CD8-positive, alpha-beta memory T cell (primary cell): ENCODE results near the gene TMEM232. TPM values are rescaled to one million over a fixed set of nuclear protein-coding genes. Genes with fewer than 3 reads are reported as not detected.

Experiments
- CTCF ChIA-PET: fragments of 350-600 bp; sonication (Branson Sonifier 250); formaldehyde crosslinking; loops from one replicate; lab custom pipeline; 2021; ENCODE audit warnings: antibody characterized with exemption; lab: Charles Lee
- POLR2A ChIA-PET: fragments of 350-600 bp; sonication (Branson Sonifier 250); formaldehyde crosslinking; loops from one replicate; lab custom pipeline; 2021; ENCODE audit warnings: antibody characterized with exemption; lab: Charles Lee
- DNase-seq, 5 donors: peaks; one replicate each; pipeline versions ENCODE4 v3.0.0 to v3.0.0-alpha.2; 2020 to 2022; ENCODE audit warnings: mixed read lengths in 1 of 5
- H3K27ac ChIP-seq: one replicate; pipeline ENCODE4 v1.7.0; 2013; ENCODE audit warnings: low read depth, mild to moderate bottlenecking, low read length, moderate library complexity
- H3K27me3 ChIP-seq: 2 replicates; pipeline ENCODE4 v1.7.0; 2013; ENCODE audit warnings: low read length, mild to moderate bottlenecking; ENCODE audit not compliant: insufficient read depth, poor library complexity, severe bottlenecking
- H3K36me3 ChIP-seq: 2 replicates; pipeline ENCODE4 v1.7.0; 2013; ENCODE audit warnings: mild to moderate bottlenecking, low read length, moderate library complexity; ENCODE audit not compliant: insufficient read depth
- H3K4me1 ChIP-seq: 2 replicates; pipeline ENCODE4 v1.7.0; 2013; ENCODE audit warnings: mild to moderate bottlenecking, low read length, moderate library complexity; ENCODE audit not compliant: insufficient read depth
- H3K4me3 ChIP-seq: 2 replicates; pipeline ENCODE4 v1.7.0; 2013; ENCODE audit warnings: mild to moderate bottlenecking, low read length
- H3K9me3 ChIP-seq: 2 replicates; pipeline ENCODE4 v1.7.0; 2013; ENCODE audit warnings: mild to moderate bottlenecking, low read length
- H3K27ac Mint-ChIP-seq, 8 donors: one replicate each; pipeline ENCODE4 v1.8.0; 2020 to 2021; ENCODE audit warnings: mixed read lengths in 8 of 8, mild to moderate bottlenecking in 6 of 8, inconsistent platforms in 3 of 8, moderate library complexity in 3 of 8
- H3K27me3 Mint-ChIP-seq, 2 donors: one replicate each; pipeline ENCODE4 v1.8.0; 2020 to 2021; ENCODE audit warnings: mixed read lengths in 2 of 2, mild to moderate bottlenecking in 1 of 2, moderate library complexity in 1 of 2
- H3K36me3 Mint-ChIP-seq, 3 donors: one replicate each; pipeline ENCODE4 v1.8.0; 2020 to 2021; ENCODE audit warnings: mixed read lengths in 3 of 3, inconsistent platforms in 1 of 3, mild to moderate bottlenecking in 1 of 3
- H3K4me1 Mint-ChIP-seq, 3 donors: one replicate each; pipeline ENCODE4 v1.8.0; 2020 to 2021; ENCODE audit warnings: mixed read lengths in 3 of 3, inconsistent platforms in 1 of 3, mild to moderate bottlenecking in 1 of 3
- H3K4me3 Mint-ChIP-seq, 7 donors: one replicate each; pipeline ENCODE4 v1.8.0; 2020 to 2021; ENCODE audit warnings: mixed read lengths in 7 of 7, mild to moderate bottlenecking in 6 of 7, moderate library complexity in 4 of 7, inconsistent platforms in 2 of 7
- H3K9me3 Mint-ChIP-seq, 5 donors: one replicate each; pipeline ENCODE4 v1.8.0; 2020 to 2022; ENCODE audit warnings: mixed read lengths in 5 of 5, mild to moderate bottlenecking in 3 of 5, moderate library complexity in 2 of 5, inconsistent platforms in 1 of 5
- polyA plus RNA-seq: library from polyadenylated mRNA; unstranded; fragments of 300-500 nt; fragmentation: Illumina TruSeq; gene quantifications from one replicate; pipeline ENCODE4 v1.2.3, GENCODE V29; 2021
- total RNA-seq, 2 experiments: library from RNA; stranded (reverse); gene quantifications; one replicate each; pipeline ENCODE4 v1.2.3, GENCODE V29; 2021

The TMEM232 gene
- total and polyA plus RNA-seq, 3 experiments from 2014 or later: 0.25 to 0.92 (median 0.38) TPM

DNA sequence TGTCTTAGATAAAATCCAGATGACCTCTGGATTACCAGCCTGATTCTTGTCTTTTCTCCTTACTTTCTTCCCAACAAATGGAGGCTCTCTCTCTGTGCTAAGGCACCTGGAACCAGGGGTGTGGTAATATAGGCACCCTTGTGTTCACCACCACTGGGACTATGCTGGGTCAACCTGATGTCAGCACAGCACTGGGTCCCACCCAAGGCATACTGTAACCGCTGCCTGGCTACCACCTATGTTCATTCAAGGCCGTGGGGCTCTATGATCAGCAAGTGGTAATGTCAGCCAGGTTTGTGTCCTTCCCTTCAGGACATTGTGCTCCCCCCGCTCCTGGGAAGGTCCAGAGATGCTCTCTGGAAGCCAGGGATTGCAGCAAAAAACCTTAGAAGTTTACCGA, 283.6 kb downstream of the TMEM232 start:
- no peak overlapping the region for H3K27ac ChIP-seq
- no peak for DNase-seq
- Mint-ChIP-seq H3K27me3 (peaks cover 2 to 6% of the 10 kb centered on the region in 2 donors), H3K36me3 (no peaks in the 10 kb centered on the region), H3K4me1 (no peaks in the 10 kb centered on the region), H3K27ac (no peak overlapping the region), H3K9me3 (peaks cover 0 to 4% (median 0%) of the 10 kb centered on the region in 5 donors), H3K4me3 (no peak overlapping the region)
- CTCF ChIA-PET: no interaction called here
- no peak overlapping the region for H3K4me3 ChIP-seq
- H3K36me3 ChIP-seq: no peaks in the 10 kb centered on the region
- no peaks in the 10 kb centered on the region for H3K4me1 ChIP-seq
- POLR2A ChIA-PET: no interaction called here
- H3K9me3 ChIP-seq: no peaks in the 10 kb centered on the region
- no peaks in the 10 kb centered on the region for H3K27me3 ChIP-seq

- Histone ChIP-seq H3K4me3 (no peak overlapping the region), H3K27me3 (no peaks in the 10 kb centered on the region), H3K9me3 (no peaks in the 10 kb centered on the region), H3K27ac (no peak overlapping the region), H3K4me1 (no peaks in the 10 kb centered on the region), H3K36me3 (no peaks in the 10 kb centered on the region)
- POLR2A ChIA-PET: no interaction called here
- Mint-ChIP-seq H3K36me3 (no peaks in the 10 kb centered on the region), H3K27me3 (peaks cover 2 to 12% of the 10 kb centered on the region in 2 donors), H3K4me1 (no peaks in the 10 kb centered on the region), H3K27ac (no peak overlapping the region), H3K4me3 (no peak overlapping the region), H3K9me3 (peaks cover 0 to 4% (median 0%) of the 10 kb centered on the region in 5 donors)
- CTCF ChIA-PET: no interaction called here
- no peak for DNase-seq
Measured at GRCh38 chr5:110441035-110441434, 285.4 kb downstream of the TMEM232 start.

DNA sequence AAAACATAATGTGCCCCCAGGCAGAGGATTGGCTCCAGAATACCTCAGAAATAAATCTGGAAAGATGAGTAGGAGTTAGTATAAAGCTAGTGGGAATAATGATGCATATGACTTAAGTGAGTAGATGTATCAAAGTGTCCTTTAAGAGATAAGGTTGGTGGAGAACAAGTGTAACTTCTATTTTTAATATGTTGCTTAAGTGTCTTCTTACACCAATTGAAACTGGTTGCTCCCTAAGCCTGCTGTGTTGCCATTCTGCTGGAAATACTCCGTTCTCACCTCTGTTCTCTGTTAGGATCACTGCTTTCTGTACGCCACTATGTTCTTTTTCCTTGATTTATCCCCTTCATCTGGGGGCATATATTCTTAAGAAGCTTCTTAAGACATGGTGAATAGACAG, 286.4 kb downstream of the TMEM232 start:
- H3K4me1 Mint-ChIP-seq: no peaks in the 10 kb centered on the region
- ChIA-PET POLR2A (no interaction called here), CTCF (no interaction called here)

GRCh38 chr5:110439296-110439695, 287.2 kb downstream of the TMEM232 start:
- ChIA-PET POLR2A (no interaction called here), CTCF (no interaction called here)
- no peak overlapping the region for H3K27ac Mint-ChIP-seq
- H3K27me3 ChIP-seq: no peaks in the 10 kb centered on the region
- DNase-seq: no peak
- no peak overlapping the region for H3K4me3 ChIP-seq
- no peaks in the 10 kb centered on the region for H3K36me3 Mint-ChIP-seq
- no peaks in the 10 kb centered on the region for H3K4me1 Mint-ChIP-seq
- H3K4me3 Mint-ChIP-seq: no peak overlapping the region
- H3K36me3 ChIP-seq: no peaks in the 10 kb centered on the region
- peaks cover 0 to 3% (median 0%) of the 10 kb centered on the region in 5 donors for H3K9me3 Mint-ChIP-seq
- H3K9me3 ChIP-seq: no peaks in the 10 kb centered on the region
- no peak overlapping the region for H3K27ac ChIP-seq
- peaks cover 2 to 12% of the 10 kb centered on the region in 2 donors for H3K27me3 Mint-ChIP-seq
- no peaks in the 10 kb centered on the region for H3K4me1 ChIP-seq

More for the DNA sequence above, 286.4 kb downstream of the TMEM232 start:
- no peaks in the 10 kb centered on the region for H3K4me1 ChIP-seq
- H3K36me3 ChIP-seq: no peaks in the 10 kb centered on the region
- H3K27ac ChIP-seq: no peak overlapping the region
- no peaks in the 10 kb centered on the region for H3K27me3 ChIP-seq
- Mint-ChIP-seq H3K36me3 (no peaks in the 10 kb centered on the region), H3K27ac (no peak overlapping the region), H3K9me3 (peaks cover 0 to 4% (median 0%) of the 10 kb centered on the region in 5 donors), H3K4me3 (no peak overlapping the region), H3K27me3 (peaks cover 2 to 12% of the 10 kb centered on the region in 2 donors)
- H3K9me3 ChIP-seq: no peaks in the 10 kb centered on the region
- no peak for DNase-seq
- no peak overlapping the region for H3K4me3 ChIP-seq

DNA sequence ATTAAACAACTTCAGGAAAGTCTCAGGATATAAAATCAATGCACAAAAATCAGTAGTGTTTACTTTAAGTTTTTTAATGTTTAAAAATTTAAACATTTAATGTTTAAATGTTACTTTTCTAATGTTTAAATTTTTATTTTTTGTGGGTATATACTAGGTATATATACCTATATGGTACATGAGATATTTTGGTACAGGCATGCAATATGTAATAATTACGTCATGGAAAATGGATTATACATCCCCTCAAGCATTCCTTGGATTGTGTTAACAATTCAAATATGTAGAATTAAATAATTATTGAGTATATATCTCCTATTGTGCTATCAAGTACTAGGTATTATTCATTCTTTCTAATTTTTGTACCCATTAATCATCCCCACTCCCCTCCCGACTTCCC, 291.3 kb downstream of the TMEM232 start:
- H3K27me3 Mint-ChIP-seq: peaks cover 5 to 6% of the 10 kb centered on the region in 2 donors
- Histone ChIP-seq H3K4me1 (no peaks in the 10 kb centered on the region), H3K27ac (no peak overlapping the region), H3K27me3 (no peaks in the 10 kb centered on the region), H3K4me3 (no peak overlapping the region), H3K9me3 (no peaks in the 10 kb centered on the region), H3K36me3 (no peaks in the 10 kb centered on the region)
- peaks cover 0 to 8% (median 0%) of the 10 kb centered on the region in 5 donors for H3K9me3 Mint-ChIP-seq
- H3K4me1 Mint-ChIP-seq: no peaks in the 10 kb centered on the region
- no peak overlapping the region for H3K4me3 Mint-ChIP-seq
- ChIA-PET CTCF (no interaction called here), POLR2A (no interaction called here)
- no peak for DNase-seq
- no peak overlapping the region for H3K27ac Mint-ChIP-seq
- H3K36me3 Mint-ChIP-seq: no peaks in the 10 kb centered on the region

DNA sequence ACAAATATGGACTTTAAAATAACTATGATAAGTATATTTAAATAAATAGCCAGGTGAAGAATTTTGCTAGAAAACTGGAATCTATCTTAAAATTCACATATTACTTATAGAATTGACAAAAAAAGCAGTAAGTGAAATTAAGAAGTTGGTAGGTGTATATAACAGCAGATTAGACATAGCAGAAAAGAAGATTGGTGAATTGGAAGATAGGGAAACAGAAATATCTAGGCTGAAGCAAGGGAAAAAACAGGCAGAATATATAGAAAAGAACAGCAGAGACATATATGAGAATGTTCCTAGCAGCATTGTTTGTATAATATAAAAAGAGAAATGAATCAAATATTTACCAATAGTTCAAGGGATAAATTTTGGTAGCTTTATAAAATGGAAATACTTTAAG, 294.9 kb downstream of the TMEM232 start:
- H3K9me3 ChIP-seq: no peaks in the 10 kb centered on the region
- DNase-seq: no peak
- H3K36me3 Mint-ChIP-seq: no peaks in the 10 kb centered on the region
- H3K27ac ChIP-seq: no peak overlapping the region
- H3K9me3 Mint-ChIP-seq: peaks cover 0 to 8% (median 0%) of the 10 kb centered on the region in 5 donors
- no peaks in the 10 kb centered on the region for H3K36me3 ChIP-seq
- ChIA-PET CTCF (no interaction called here), POLR2A (no interaction called here)
- no peaks in the 10 kb centered on the region for H3K4me1 Mint-ChIP-seq
- H3K27me3 ChIP-seq: no peaks in the 10 kb centered on the region
- no peak overlapping the region for H3K27ac Mint-ChIP-seq
- no peaks in the 10 kb centered on the region for H3K4me1 ChIP-seq
- H3K4me3 ChIP-seq: no peak overlapping the region
- H3K4me3 Mint-ChIP-seq: no peak overlapping the region
- peaks cover 4 to 7% of the 10 kb centered on the region in 2 donors for H3K27me3 Mint-ChIP-seq

- no peak overlapping the region for H3K4me3 Mint-ChIP-seq
Measured at GRCh38 chr5:110414360-110414759, 312.1 kb downstream of the TMEM232 start.

GRCh38 chr5:110413856-110414255, 312.6 kb downstream of the TMEM232 start:
- Mint-ChIP-seq H3K9me3 (no peaks in the 10 kb centered on the region), H3K27ac (no peak overlapping the region), H3K36me3 (no peaks in the 10 kb centered on the region), H3K4me3 (no peak overlapping the region), H3K27me3 (no peaks in the 10 kb centered on the region), H3K4me1 (no peaks in the 10 kb centered on the region)
- no peaks in the 10 kb centered on the region for H3K9me3 ChIP-seq
- ChIA-PET CTCF (no interaction called here), POLR2A (no interaction called here)
- no peak for DNase-seq
- no peaks in the 10 kb centered on the region for H3K36me3 ChIP-seq
- H3K4me3 ChIP-seq: no peak overlapping the region
- no peak overlapping the region for H3K27ac ChIP-seq
- H3K27me3 ChIP-seq: no peaks in the 10 kb centered on the region
- H3K4me1 ChIP-seq: no peaks in the 10 kb centered on the region

More at GRCh38 chr5:110414360-110414759, 312.1 kb downstream of the TMEM232 start:
- ChIA-PET CTCF (no interaction called here), POLR2A (no interaction called here)
- H3K36me3 ChIP-seq: no peaks in the 10 kb centered on the region
- H3K4me3 ChIP-seq: no peak overlapping the region
- H3K27me3 Mint-ChIP-seq: no peaks in the 10 kb centered on the region
- H3K36me3 Mint-ChIP-seq: no peaks in the 10 kb centered on the region
- DNase-seq: no peak
- no peaks in the 10 kb centered on the region for H3K4me1 Mint-ChIP-seq
- H3K4me1 ChIP-seq: no peaks in the 10 kb centered on the region
- no peak overlapping the region for H3K27ac Mint-ChIP-seq
- H3K9me3 Mint-ChIP-seq: no peaks in the 10 kb centered on the region
- no peaks in the 10 kb centered on the region for H3K9me3 ChIP-seq
- no peak overlapping the region for H3K27ac ChIP-seq
- no peaks in the 10 kb centered on the region for H3K27me3 ChIP-seq

- POLR2A ChIA-PET: no interaction called here
- DNase-seq: no peak
- peak overlapping the region in 1 of 8 donors; percentile 82 for H3K27ac Mint-ChIP-seq
- Histone ChIP-seq H3K27me3 (no peaks in the 10 kb centered on the region), H3K27ac (no peak overlapping the region), H3K9me3 (no peaks in the 10 kb centered on the region), H3K36me3 (no peaks in the 10 kb centered on the region), H3K4me3 (no peak overlapping the region), H3K4me1 (no peaks in the 10 kb centered on the region)
- no peaks in the 10 kb centered on the region for H3K27me3 Mint-ChIP-seq
- CTCF ChIA-PET: no interaction called here
- no peak overlapping the region for H3K4me3 Mint-ChIP-seq
- no peaks in the 10 kb centered on the region for H3K36me3 Mint-ChIP-seq
- H3K9me3 Mint-ChIP-seq: no peaks in the 10 kb centered on the region
- H3K4me1 Mint-ChIP-seq: no peaks in the 10 kb centered on the region
Measured at GRCh38 chr5:110409571-110409970, 316.9 kb downstream of the TMEM232 start.
